Testis (tissue), 2 donors: ENCODE results near the gene ARL10.

Source experiments
- CTCF ChIP-seq, 3 experiments: fragments of 450-650 bp in 2 of 3; fragments of 200-600 bp in 1 of 3; sonication (generic) in 1 of 3; IDR thresholded peaks; one replicate each; pipeline ENCODE4 v1.5.1; 2016 to 2019; ENCODE audit warnings: antibody characterized with exemption in 3 of 3, mild to moderate bottlenecking in 2 of 3, moderate library complexity in 1 of 3
- POLR2A ChIP-seq: fragments of 450-650 bp; IDR thresholded peaks from one replicate; pipeline ENCODE4 v1.6.1; 2017; ENCODE audit warnings: antibody characterized with exemption, mild to moderate bottlenecking, moderate library complexity

- TF ChIP-seq CTCF (IDR thresholded peaks at IDR 0.05) (no peak), POLR2A (no peak)
These were observed 53.0 kb downstream of the ARL10 start for GRCh38 chr5:176418251-176418650.
